HL-60/S4 treated with retinoic acid at 250 ng/mL for 4 days and 3 days (cell line): Measurements from ENCODE around the gene PARM1.
"Not testable (repeated sequence)": the region's sequence is repeated elsewhere in the genome, so short reads cannot be mapped to it uniquely, and the experiment has no call there.

Source experiments
- in situ Hi-C: fragments of 300-500 bp; cut with MboI; formaldehyde crosslinking; loops from 2 replicates; pipeline ENCODE4 v1.7.0; 2022; ENCODE audit warnings: low sequenced_read_pairs

The PARM1 gene

GRCh38 chr4:74982546-74983252, 49.8 kb downstream of the PARM1 start:
- in situ Hi-C loops, result no loop called here

DNA sequence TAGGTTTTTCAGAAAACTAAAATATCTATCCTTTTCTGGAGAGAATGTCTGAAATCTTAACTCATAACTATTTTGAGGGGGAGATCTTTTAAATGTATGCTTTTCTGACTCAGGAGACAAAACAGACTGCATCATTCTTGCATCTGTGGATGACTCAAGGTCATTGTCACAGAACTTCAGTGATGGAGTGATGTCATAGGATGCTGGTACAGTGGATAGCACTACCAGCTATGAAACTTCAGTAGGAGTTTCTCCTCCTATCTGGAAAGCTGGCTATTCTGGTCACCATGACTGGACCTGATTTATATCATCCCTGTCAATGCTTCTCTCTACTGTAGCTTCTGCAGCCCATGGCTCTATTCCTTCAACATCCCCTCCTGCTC, 50.3 kb downstream of the PARM1 start:
- in situ Hi-C loops, result no loop called here

- in situ Hi-C loops, result no loop called here
These were observed 57.5 kb downstream of the PARM1 start for GRCh38 chr4:74990276-74990875.

GRCh38 chr4:74994436-74994835, 61.5 kb downstream of the PARM1 start:
- in situ Hi-C loops, result not testable (repeated sequence)

DNA sequence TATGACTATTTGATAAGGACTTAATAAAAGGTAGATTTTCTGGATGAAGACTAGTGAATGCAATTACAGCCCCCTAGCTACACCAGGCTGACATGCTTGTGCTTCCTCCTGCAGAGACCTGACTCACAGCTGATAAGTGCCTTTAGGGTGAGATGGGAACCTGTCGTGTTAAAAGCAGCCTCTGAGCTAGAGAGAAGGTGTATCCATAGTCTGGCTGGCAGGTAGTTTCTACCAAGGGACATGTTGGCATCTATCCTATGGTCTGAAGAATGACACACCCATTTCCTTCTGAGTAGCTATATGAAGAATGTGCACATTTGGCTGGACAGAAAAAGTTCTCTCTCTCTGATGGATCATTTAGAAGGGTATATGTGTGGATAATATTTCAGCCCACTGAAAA, 64.1 kb downstream of the PARM1 start:
- in situ Hi-C loops, result no loop called here

DNA sequence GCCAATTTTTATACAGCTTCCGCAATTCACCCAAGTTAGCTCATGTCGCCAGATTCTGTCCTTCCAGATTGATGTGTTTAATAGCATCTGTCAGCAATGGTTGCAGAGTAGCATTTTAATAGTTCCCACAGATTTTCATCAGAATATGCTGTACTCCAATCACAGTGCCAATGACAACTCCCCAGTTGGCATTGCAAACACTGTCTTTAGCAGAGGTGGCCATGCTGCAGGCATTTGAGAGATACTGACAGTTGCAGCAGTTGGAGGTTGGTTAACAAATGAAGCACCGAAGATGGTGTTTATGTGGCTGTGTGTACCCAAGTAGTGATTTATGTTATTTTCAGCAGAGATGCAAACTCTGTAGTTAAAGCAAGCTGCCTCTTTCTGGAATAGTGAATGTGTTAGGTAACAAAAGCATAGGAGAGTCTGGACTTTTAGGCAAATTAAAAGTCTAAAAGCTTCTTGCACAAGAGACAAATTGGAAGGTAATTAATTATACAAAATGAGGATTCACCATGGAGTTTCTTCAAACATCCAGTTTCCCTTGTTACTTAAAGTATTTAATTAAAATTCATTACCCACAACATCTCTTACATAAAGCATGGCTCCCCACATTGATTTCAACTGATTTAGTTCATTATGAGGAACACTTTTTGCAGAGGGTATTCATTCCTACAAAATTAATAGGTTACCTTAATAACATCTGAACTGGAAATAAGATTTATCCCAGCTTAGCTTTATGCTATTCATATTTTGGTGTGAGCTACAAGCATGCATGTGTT, 65.2 kb downstream of the PARM1 start:
- in situ Hi-C loops, result no loop called here

- in situ Hi-C loops, result no loop called here
These were observed 66.9 kb downstream of the PARM1 start for GRCh38 chr4:74999714-75000309.

DNA sequence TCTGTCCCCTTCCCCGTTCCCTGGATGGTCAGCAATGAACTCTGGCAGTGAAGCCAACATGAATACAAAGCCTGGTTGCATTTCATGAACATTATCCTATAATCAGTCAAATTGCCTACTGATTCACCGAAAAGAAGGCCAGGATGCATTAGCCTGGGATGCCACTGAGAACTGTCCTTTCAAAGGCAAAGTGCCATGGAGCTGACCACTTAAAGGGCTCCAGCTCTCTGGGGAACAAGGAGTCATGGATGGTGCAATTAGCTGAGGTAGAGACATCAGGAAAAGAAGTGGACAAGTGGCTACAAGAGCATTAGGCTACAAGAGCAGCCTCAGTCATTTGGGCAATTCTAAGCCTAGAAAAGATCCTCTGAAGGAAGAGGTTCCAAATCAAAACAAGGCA, 69.0 kb downstream of the PARM1 start:
- in situ Hi-C loops, result no loop called here

DNA sequence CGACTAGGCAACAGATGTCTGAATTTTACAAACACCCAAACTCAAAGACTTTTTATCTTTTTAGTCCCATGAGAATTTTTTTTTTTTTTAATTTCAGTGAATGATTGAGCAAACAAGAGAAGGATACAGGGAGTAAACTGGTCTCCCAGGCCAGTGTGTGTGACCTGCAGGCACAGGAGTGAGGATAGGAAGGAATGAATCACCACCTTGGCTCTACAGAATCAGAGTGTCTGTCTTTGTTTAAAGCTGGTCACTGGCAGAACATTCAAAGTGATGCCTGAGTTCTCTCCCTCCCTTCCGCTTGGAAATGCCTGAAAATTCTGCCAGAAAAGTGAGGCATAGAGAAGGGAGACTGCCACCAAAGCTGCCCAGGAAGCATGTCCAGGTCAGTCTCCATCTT, 69.5 kb downstream of the PARM1 start:
- in situ Hi-C loops, result no loop called here

DNA sequence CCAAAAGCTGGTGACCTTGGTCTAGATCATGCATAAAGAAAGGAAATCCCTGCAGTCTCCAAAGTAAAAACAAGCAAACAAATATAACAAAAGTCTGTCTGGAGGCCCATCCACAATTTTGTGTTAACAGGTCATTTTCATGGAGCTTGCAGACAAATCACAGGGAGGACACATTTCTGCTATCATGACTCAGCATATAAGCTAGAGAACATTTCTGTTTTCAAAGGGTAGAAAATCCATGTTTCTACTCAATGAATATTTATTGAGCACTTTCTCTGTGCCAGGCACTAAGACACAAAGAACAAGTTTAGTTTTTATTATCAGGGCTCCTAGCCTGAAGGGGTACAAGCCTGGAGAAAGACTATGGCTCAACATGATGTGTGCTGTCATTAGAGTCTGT, 71.1 kb downstream of the PARM1 start:
- in situ Hi-C loops, result no loop called here

GRCh38 chr4:75004755-75005668, 72.1 kb downstream of the PARM1 start:
- in situ Hi-C loops, result no loop called here

DNA sequence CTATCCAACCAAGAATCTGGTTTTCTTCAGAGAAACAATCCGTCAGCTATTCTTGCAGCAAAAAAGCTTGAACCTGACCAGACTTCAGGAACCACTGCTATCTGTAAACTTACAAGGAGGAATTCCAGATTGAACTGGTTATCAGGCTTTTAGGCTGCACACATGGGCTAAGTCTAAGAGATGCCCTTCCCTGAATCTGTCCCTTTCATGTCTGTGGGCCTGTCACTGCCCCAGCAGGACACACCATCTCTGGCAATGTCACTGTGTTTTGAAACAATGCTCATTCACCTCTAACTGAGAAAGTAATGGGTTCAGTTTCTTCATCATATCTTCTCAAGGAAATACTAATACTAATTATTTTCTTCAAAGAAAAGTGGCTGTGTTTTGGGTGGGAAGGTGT, 72.8 kb downstream of the PARM1 start:
- in situ Hi-C loops, result no loop called here

- in situ Hi-C loops, result no loop called here
These were observed 75.0 kb downstream of the PARM1 start for GRCh38 chr4:75007891-75008290.

- in situ Hi-C loops, result no loop called here
These were observed 76.2 kb downstream of the PARM1 start for GRCh38 chr4:75009138-75009537.

GRCh38 chr4:75011131-75011795, 78.3 kb downstream of the PARM1 start:
- in situ Hi-C loops, result no loop called here

DNA sequence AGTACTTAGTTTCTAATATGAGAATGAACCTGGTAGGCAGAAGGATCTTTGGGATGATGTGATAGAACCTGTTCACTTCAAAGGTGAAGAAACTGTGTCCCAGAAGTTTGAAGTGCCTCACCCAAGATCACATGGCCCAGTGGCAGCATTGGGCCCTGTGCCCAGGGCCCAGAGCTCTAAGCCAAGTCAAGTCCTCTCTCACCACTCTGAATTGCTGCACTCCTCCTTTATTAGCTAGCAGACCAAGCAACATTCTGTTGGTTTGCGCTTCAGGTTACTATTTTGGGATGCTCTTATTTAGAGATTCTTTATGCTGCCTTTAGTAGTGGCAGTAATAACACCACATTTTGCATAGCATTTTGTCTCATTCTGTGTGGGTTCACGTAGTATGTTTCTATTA, 82.7 kb downstream of the PARM1 start:
- in situ Hi-C loops, result no loop called here

DNA sequence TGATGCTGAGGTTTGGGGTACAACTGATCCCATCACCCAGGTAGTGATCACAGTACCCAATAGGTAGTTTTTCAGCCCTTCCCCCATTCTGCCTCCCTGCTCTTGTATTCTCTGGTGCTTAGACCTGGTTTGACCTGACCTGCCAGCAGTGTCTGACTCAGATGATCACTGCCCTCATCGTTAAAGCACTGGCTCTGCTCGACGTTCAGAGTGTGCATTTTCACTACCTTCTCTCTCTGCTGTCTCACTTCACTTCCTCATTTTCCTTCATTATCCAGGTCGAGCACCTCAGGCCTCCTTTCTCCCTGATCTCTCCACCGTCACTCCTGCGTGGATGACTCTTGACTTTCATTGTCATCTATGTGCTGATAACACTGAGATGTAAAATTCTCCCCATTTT, 83.6 kb downstream of the PARM1 start:
- in situ Hi-C loops, result no loop called here

DNA sequence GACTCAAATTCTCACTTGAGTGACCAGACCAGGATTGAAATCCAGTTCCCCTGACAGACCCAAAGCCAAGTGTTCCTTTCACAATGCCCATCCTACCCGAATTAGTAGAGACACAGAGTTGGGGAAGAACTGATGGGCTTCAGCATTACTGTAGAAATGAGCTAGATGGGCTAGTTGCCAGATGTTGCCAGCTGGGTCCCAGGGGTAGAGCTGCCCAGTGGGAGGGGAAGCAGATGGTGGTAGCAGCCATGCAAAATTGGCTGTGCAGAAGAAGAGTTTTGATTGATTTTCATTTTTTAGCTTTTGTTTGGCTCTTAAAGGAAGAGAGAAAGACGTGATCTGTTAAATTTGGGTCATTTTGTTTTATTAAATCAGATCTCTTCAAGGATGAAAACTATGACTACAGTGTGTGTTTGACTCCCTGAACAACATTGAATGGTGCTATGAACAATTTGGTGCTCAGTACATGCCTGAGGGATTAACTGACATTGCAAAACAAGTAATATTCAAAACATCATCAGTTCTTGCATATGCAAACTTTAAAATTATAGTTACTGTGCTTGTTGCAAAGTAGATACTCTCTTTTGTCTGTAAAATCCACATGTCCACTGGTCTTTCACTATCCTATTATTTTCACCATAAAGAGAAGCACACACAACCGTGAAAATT, 86.0 kb downstream of the PARM1 start:
- in situ Hi-C loops, result no loop called here

DNA sequence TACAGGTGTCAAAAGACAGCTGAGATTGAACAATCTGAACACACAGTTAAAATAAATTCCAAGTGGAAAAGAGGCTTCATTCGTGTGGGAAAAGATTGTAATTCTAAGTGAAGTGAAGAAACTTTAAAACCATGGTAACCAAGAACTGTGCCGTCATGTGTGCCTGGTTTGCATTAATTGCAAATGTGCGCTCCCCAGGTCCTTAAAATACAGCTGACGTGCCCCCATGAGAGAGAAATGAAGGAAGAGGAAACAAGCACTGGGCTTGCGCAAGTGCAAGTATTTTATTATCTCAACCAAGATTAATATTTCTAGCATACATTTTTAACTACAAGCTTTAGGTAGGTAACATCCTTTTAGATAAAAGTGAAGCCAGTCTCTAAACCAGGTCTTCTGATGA, 92.5 kb downstream of the PARM1 start:
- in situ Hi-C loops, result no loop called here
